ENCODE measurements around the gene XBP1.
"Not testable (repeated sequence)": the region's sequence is repeated elsewhere in the genome, so short reads cannot be mapped to it uniquely, and the experiment has no call there.

XBP1 gene

GRCh38 chr22:28769394-28770085 is 30.8 kb downstream of the XBP1 start:
- no peak overlapping the region for H3K27ac ChIP-seq
- TF ChIP-seq CTCF (IDR thresholded peaks at IDR 0.05), result no peak
- no peak for TF ChIP-seq ZFX (IDR thresholded peaks at IDR 0.05; ENCODE audit: borderline replicate concordance)

GRCh38 chr22:28768701-28769393 is 31.5 kb downstream of the XBP1 start:
- TF ChIP-seq ZFX (IDR thresholded peaks at IDR 0.05; ENCODE audit: borderline replicate concordance) (no peak), CTCF (IDR thresholded peaks at IDR 0.05) (no peak)
- H3K27ac ChIP-seq, result no peak overlapping the region

- TF ChIP-seq CTCF (IDR thresholded peaks at IDR 0.05), result no peak
- TF ChIP-seq ZFX (IDR thresholded peaks at IDR 0.05; ENCODE audit: borderline replicate concordance), result no peak
Measured at GRCh38 chr22:28766628-28767027, 33.7 kb downstream of the XBP1 start.

GRCh38 chr22:28762000-28762399 is 38.4 kb downstream of the XBP1 start:
- not testable (repeated sequence) for H3K27ac ChIP-seq

More at GRCh38 chr22:28766628-28767027, 33.7 kb downstream of the XBP1 start:
- no peak overlapping the region for H3K27ac ChIP-seq

GRCh38 chr22:28761449-28761755 is 39.0 kb downstream of the XBP1 start:
- H3K27ac ChIP-seq, result no peak overlapping the region
- no peak for TF ChIP-seq CTCF (IDR thresholded peaks at IDR 0.05)
- no peak for TF ChIP-seq ZFX (IDR thresholded peaks at IDR 0.05; ENCODE audit: borderline replicate concordance)

GRCh38 chr22:28759861-28760560 is 40.4 kb downstream of the XBP1 start:
- peak overlapping the region; percentile 26; the same call in 1 of the 2 replicates for H3K27ac ChIP-seq
- TF ChIP-seq CTCF (IDR thresholded peaks at IDR 0.05), result no peak
- TF ChIP-seq ZFX (IDR thresholded peaks at IDR 0.05; ENCODE audit: borderline replicate concordance), result no peak

GRCh38 chr22:28754512-28754911 is 45.9 kb downstream of the XBP1 start:
- H3K27ac ChIP-seq, result not testable (repeated sequence)

GRCh38 chr22:28750471-28750881 is 49.9 kb downstream of the XBP1 start:
- no peak overlapping the region for H3K27ac ChIP-seq
- TF ChIP-seq ZFX (IDR thresholded peaks at IDR 0.05; ENCODE audit: borderline replicate concordance), result no peak
- no peak for TF ChIP-seq CTCF (IDR thresholded peaks at IDR 0.05)

Measured in 22Rv1 (cell line).